Measurements from ENCODE around the gene POTEI.
"Not testable (repeated sequence)": the region's sequence is repeated elsewhere in the genome, so short reads cannot be mapped to it uniquely, and the experiment has no call there.

DNA sequence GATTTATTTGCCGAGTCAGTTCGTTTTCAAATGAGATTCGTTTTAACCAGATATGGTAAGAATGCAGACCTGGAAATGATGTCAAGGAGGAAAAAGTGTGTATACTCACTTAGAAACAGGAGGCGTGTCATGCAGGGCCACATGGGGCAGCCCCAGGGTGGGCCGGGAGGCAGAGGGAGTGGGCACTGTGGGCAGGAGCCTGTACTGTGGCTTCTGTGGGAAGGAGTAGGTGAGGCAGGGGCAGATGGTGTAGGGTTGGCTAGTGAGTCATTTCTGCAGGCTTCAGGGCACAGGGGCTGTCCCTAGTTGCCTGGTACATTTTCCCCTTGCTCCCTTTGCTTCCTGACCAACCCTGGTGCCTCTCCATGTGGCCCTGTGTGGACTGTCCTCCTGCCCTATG, 22.1 kb upstream of the POTEI start:
- TF ChIP-seq, protein P1, sequence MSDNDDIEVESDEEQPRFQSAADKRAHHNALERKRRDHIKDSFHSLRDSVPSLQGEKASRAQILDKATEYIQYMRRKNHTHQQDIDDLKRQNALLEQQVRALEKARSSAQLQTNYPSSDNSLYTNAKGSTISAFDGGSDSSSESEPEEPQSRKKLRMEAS (IDR thresholded peaks at IDR 0.05), result not testable (repeated sequence)
- TF ChIP-seq GABPA (IDR thresholded peaks at IDR 0.05 in 1 of 2, conservative IDR thresholded peaks at IDR 0.05 in 1 of 2); RAD21 (IDR thresholded peaks at IDR 0.05); TAF1 (conservative IDR thresholded peaks at IDR 0.05); EGR1 (IDR thresholded peaks at IDR 0.05; ENCODE audit: low read depth in 2 of 2); NR2F2 (IDR thresholded peaks at IDR 0.05); YY1 (IDR thresholded peaks at IDR 0.05): not testable (repeated sequence)
- TF ChIP-seq, protein P2, sequence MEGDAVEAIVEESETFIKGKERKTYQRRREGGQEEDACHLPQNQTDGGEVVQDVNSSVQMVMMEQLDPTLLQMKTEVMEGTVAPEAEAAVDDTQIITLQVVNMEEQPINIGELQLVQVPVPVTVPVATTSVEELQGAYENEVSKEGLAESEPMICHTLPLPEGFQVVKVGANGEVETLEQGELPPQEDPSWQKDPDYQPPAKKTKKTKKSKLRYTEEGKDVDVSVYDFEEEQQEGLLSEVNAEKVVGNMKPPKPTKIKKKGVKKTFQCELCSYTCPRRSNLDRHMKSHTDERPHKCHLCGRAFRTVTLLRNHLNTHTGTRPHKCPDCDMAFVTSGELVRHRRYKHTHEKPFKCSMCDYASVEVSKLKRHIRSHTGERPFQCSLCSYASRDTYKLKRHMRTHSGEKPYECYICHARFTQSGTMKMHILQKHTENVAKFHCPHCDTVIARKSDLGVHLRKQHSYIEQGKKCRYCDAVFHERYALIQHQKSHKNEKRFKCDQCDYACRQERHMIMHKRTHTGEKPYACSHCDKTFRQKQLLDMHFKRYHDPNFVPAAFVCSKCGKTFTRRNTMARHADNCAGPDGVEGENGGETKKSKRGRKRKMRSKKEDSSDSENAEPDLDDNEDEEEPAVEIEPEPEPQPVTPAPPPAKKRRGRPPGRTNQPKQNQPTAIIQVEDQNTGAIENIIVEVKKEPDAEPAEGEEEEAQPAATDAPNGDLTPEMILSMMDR (IDR thresholded peaks at IDR 0.05; ENCODE audit: low read depth, low read length, missing input control), result not testable (repeated sequence)
- TF ChIP-seq, protein P3, sequence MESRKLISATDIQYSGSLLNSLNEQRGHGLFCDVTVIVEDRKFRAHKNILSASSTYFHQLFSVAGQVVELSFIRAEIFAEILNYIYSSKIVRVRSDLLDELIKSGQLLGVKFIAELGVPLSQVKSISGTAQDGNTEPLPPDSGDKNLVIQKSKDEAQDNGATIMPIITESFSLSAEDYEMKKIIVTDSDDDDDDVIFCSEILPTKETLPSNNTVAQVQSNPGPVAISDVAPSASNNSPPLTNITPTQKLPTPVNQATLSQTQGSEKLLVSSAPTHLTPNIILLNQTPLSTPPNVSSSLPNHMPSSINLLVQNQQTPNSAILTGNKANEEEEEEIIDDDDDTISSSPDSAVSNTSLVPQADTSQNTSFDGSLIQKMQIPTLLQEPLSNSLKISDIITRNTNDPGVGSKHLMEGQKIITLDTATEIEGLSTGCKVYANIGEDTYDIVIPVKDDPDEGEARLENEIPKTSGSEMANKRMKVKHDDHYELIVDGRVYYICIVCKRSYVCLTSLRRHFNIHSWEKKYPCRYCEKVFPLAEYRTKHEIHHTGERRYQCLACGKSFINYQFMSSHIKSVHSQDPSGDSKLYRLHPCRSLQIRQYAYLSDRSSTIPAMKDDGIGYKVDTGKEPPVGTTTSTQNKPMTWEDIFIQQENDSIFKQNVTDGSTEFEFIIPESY (IDR thresholded peaks at IDR 0.05), result not testable (repeated sequence)
- TF ChIP-seq, protein P4, sequence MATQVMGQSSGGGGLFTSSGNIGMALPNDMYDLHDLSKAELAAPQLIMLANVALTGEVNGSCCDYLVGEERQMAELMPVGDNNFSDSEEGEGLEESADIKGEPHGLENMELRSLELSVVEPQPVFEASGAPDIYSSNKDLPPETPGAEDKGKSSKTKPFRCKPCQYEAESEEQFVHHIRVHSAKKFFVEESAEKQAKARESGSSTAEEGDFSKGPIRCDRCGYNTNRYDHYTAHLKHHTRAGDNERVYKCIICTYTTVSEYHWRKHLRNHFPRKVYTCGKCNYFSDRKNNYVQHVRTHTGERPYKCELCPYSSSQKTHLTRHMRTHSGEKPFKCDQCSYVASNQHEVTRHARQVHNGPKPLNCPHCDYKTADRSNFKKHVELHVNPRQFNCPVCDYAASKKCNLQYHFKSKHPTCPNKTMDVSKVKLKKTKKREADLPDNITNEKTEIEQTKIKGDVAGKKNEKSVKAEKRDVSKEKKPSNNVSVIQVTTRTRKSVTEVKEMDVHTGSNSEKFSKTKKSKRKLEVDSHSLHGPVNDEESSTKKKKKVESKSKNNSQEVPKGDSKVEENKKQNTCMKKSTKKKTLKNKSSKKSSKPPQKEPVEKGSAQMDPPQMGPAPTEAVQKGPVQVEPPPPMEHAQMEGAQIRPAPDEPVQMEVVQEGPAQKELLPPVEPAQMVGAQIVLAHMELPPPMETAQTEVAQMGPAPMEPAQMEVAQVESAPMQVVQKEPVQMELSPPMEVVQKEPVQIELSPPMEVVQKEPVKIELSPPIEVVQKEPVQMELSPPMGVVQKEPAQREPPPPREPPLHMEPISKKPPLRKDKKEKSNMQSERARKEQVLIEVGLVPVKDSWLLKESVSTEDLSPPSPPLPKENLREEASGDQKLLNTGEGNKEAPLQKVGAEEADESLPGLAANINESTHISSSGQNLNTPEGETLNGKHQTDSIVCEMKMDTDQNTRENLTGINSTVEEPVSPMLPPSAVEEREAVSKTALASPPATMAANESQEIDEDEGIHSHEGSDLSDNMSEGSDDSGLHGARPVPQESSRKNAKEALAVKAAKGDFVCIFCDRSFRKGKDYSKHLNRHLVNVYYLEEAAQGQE (IDR thresholded peaks at IDR 0.05), result not testable (repeated sequence)
- TF ChIP-seq, protein P5, sequence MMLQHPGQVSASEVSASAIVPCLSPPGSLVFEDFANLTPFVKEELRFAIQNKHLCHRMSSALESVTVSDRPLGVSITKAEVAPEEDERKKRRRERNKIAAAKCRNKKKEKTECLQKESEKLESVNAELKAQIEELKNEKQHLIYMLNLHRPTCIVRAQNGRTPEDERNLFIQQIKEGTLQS (IDR thresholded peaks at IDR 0.05), result not testable (repeated sequence)
